ENCODE results near the gene ARHGAP26.

ARHGAP26 gene

GRCh38 chr5:143016777-143017516, 246.8 kb downstream of the ARHGAP26 start:
- Mint-ChIP-seq H3K27me3 (no peaks in the 10 kb centered on the region), H3K4me1 (peaks cover 7% of the 10 kb centered on the region), H3K27ac (no peak overlapping the region), H3K9me3 (peaks cover 9% of the 10 kb centered on the region), H3K36me3 (peaks cover 18% of the 10 kb centered on the region), H3K4me3 (no peak overlapping the region)
- DNase-seq: peak; percentile 60
- CTCF ChIA-PET: interaction anchor here (0.6 to 1.1 kb wide), 2 partner anchors 387 to 912 kb away, joined by 3 read pairs; no protein-coding TSS in a partner anchor

GRCh38 chr5:143017541-143017940, 247.4 kb downstream of the ARHGAP26 start:
- peaks cover 7% of the 10 kb centered on the region for H3K4me1 Mint-ChIP-seq
- H3K27me3 Mint-ChIP-seq: no peaks in the 10 kb centered on the region
- CTCF ChIA-PET: interaction anchor here (0.9 kb wide), 1 partner anchor 217 kb away, joined by 3 read pairs; no protein-coding TSS in a partner anchor
- no peak for DNase-seq
- no peak overlapping the region for H3K4me3 Mint-ChIP-seq
- H3K36me3 Mint-ChIP-seq: peaks cover 18% of the 10 kb centered on the region
- no peak overlapping the region for H3K27ac Mint-ChIP-seq
- H3K9me3 Mint-ChIP-seq: peaks cover 9% of the 10 kb centered on the region

- no peak for DNase-seq
- Mint-ChIP-seq H3K4me1 (peaks cover 9% of the 10 kb centered on the region), H3K9me3 (peaks cover 9% of the 10 kb centered on the region), H3K36me3 (peaks cover 18% of the 10 kb centered on the region), H3K27me3 (no peaks in the 10 kb centered on the region), H3K4me3 (no peak overlapping the region), H3K27ac (no peak overlapping the region)
- CTCF ChIA-PET: interaction anchor here (0.9 kb wide), 1 partner anchor 217 kb away, joined by 3 read pairs; no protein-coding TSS in a partner anchor
These were observed 247.8 kb downstream of the ARHGAP26 start for GRCh38 chr5:143017992-143018391.

GRCh38 chr5:143019157-143019556, 249.0 kb downstream of the ARHGAP26 start:
- CTCF ChIA-PET: no interaction called here
- no peak for DNase-seq
- H3K27me3 Mint-ChIP-seq: no peaks in the 10 kb centered on the region
- peaks cover 16% of the 10 kb centered on the region for H3K36me3 Mint-ChIP-seq
- peaks cover 21% of the 10 kb centered on the region for H3K4me1 Mint-ChIP-seq
- H3K4me3 Mint-ChIP-seq: no peak overlapping the region
- no peak overlapping the region for H3K27ac Mint-ChIP-seq
- peaks cover 9% of the 10 kb centered on the region for H3K9me3 Mint-ChIP-seq

- CTCF ChIA-PET: interaction anchor here (1.2 to 1.3 kb wide), 2 partner anchors 13 to 17 kb away, joined by 3 to 7 read pairs; no protein-coding TSS in a partner anchor
- H3K4me1 Mint-ChIP-seq: peaks cover 26% of the 10 kb centered on the region
- no peak overlapping the region for H3K4me3 Mint-ChIP-seq
- H3K9me3 Mint-ChIP-seq: peaks cover 9% of the 10 kb centered on the region
- H3K27me3 Mint-ChIP-seq: no peaks in the 10 kb centered on the region
- peaks cover 15% of the 10 kb centered on the region for H3K36me3 Mint-ChIP-seq
- no peak overlapping the region for H3K27ac Mint-ChIP-seq
- DNase-seq: no peak
These were observed 249.7 kb downstream of the ARHGAP26 start for GRCh38 chr5:143019614-143020515.

- Mint-ChIP-seq H3K27me3 (no peaks in the 10 kb centered on the region), H3K27ac (no peak overlapping the region), H3K36me3 (peaks cover 13% of the 10 kb centered on the region), H3K9me3 (peaks cover 9% of the 10 kb centered on the region), H3K4me3 (no peak overlapping the region), H3K4me1 (peaks cover 33% of the 10 kb centered on the region)
- DNase-seq: no peak
- CTCF ChIA-PET: no interaction called here
These were observed 251.4 kb downstream of the ARHGAP26 start for GRCh38 chr5:143021595-143021994.

- peaks cover 33% of the 10 kb centered on the region for H3K4me1 Mint-ChIP-seq
- no peaks in the 10 kb centered on the region for H3K27me3 Mint-ChIP-seq
- CTCF ChIA-PET: interaction anchor here (0.6 to 1.5 kb wide), 5 partner anchors 20 to 410 kb away, joined by 3 to 5 read pairs (median 3); no protein-coding TSS in a partner anchor
- no peaks in the 10 kb centered on the region for H3K36me3 Mint-ChIP-seq
- H3K9me3 Mint-ChIP-seq: no peaks in the 10 kb centered on the region
- H3K27ac Mint-ChIP-seq: peak overlapping the region; percentile 7
- no peak overlapping the region for H3K4me3 Mint-ChIP-seq
- peak; percentile 55 for DNase-seq
These were observed 253.4 kb downstream of the ARHGAP26 start for GRCh38 chr5:143023411-143024096.

GRCh38 chr5:143024228-143024920, 254.2 kb downstream of the ARHGAP26 start:
- Mint-ChIP-seq H3K27me3 (no peaks in the 10 kb centered on the region), H3K27ac (no peak overlapping the region), H3K36me3 (no peaks in the 10 kb centered on the region), H3K9me3 (no peaks in the 10 kb centered on the region), H3K4me1 (peaks cover 32% of the 10 kb centered on the region), H3K4me3 (no peak overlapping the region)
- DNase-seq: no peak
- CTCF ChIA-PET: interaction anchor here (0.6 to 1.5 kb wide), 7 partner anchors 21 to 409 kb away, joined by 3 to 5 read pairs (median 3); partner anchors contain the start of gene NR3C1

GRCh38 chr5:143025376-143025775, 255.2 kb downstream of the ARHGAP26 start:
- H3K4me1 Mint-ChIP-seq: peaks cover 34% of the 10 kb centered on the region
- CTCF ChIA-PET: interaction anchor here (0.6 to 1.1 kb wide), 2 partner anchors 9 to 337 kb away, joined by 3 read pairs; no protein-coding TSS in a partner anchor
- H3K4me3 Mint-ChIP-seq: no peak overlapping the region

GRCh38 chr5:143025971-143026370, 255.8 kb downstream of the ARHGAP26 start:
- H3K27ac Mint-ChIP-seq: no peak overlapping the region
- peaks cover 40% of the 10 kb centered on the region for H3K4me1 Mint-ChIP-seq
- no peak for DNase-seq
- CTCF ChIA-PET: interaction anchor here (1.1 kb wide), 1 partner anchor 9 kb away, joined by 3 read pairs; no protein-coding TSS in a partner anchor
- H3K27me3 Mint-ChIP-seq: no peaks in the 10 kb centered on the region
- H3K36me3 Mint-ChIP-seq: peaks cover 1% of the 10 kb centered on the region
- H3K9me3 Mint-ChIP-seq: no peaks in the 10 kb centered on the region
- no peak overlapping the region for H3K4me3 Mint-ChIP-seq

More at GRCh38 chr5:143025376-143025775, 255.2 kb downstream of the ARHGAP26 start:
- DNase-seq: no peak
- Mint-ChIP-seq H3K27ac (no peak overlapping the region), H3K9me3 (no peaks in the 10 kb centered on the region), H3K27me3 (no peaks in the 10 kb centered on the region), H3K36me3 (peaks cover 1% of the 10 kb centered on the region)

- Mint-ChIP-seq H3K9me3 (no peaks in the 10 kb centered on the region), H3K27ac (peak overlapping the region; percentile 3), H3K27me3 (no peaks in the 10 kb centered on the region), H3K4me3 (no peak overlapping the region), H3K36me3 (peaks cover 4% of the 10 kb centered on the region), H3K4me1 (peaks cover 44% of the 10 kb centered on the region)
- DNase-seq: no peak
- CTCF ChIA-PET: interaction anchor here (0.8 to 1.1 kb wide), 2 partner anchors 8 to 23 kb away, joined by 3 read pairs; no protein-coding TSS in a partner anchor
These were observed 256.2 kb downstream of the ARHGAP26 start for GRCh38 chr5:143026380-143026779.

GRCh38 chr5:143029293-143029692, 259.1 kb downstream of the ARHGAP26 start:
- H3K27ac Mint-ChIP-seq: no peak overlapping the region
- H3K4me1 Mint-ChIP-seq: peaks cover 29% of the 10 kb centered on the region
- no peak for DNase-seq
- no peaks in the 10 kb centered on the region for H3K9me3 Mint-ChIP-seq
- no peaks in the 10 kb centered on the region for H3K27me3 Mint-ChIP-seq
- H3K4me3 Mint-ChIP-seq: no peak overlapping the region
- peaks cover 6% of the 10 kb centered on the region for H3K36me3 Mint-ChIP-seq
- CTCF ChIA-PET: interaction anchor here (1.1 kb wide), 1 partner anchor 374 kb away, joined by 4 read pairs; the partner anchor contains the start of gene NR3C1

- Mint-ChIP-seq H3K27ac (no peak overlapping the region), H3K4me3 (no peak overlapping the region), H3K27me3 (no peaks in the 10 kb centered on the region), H3K9me3 (no peaks in the 10 kb centered on the region), H3K36me3 (peaks cover 6% of the 10 kb centered on the region), H3K4me1 (peaks cover 21% of the 10 kb centered on the region)
- DNase-seq: peak; percentile 38
- CTCF ChIA-PET: interaction anchor here (1.1 to 1.3 kb wide), 2 partner anchors 32 to 373 kb away, joined by 3 to 4 read pairs; partner anchors contain the start of gene NR3C1
These were observed 260.2 kb downstream of the ARHGAP26 start for GRCh38 chr5:143030349-143030748.

Measured in activated naive CD4-positive, alpha-beta T cell treated with anti-CD3 and anti-CD28 coated beads, Interleukin-2, amount 10 ng/mL, durations not matched to agents 7 days and 5 days (primary cell).